Panc1 (cell line): ENCODE results near the gene SHMT1. TPM values are rescaled to one million over a fixed set of nuclear protein-coding genes. Genes with fewer than 3 reads are reported as not detected.

Experiments
- ATAC-seq: fragments of 200-7000 bp; cut with Tn5 transposase; 2 replicates; pipeline ENCODE4 v1.9.1; 2020; ENCODE audit warnings: mild to moderate bottlenecking, moderate library complexity
- BruUV-seq: library from RNA; stranded (reverse); fragments of 400-500 nt; replicated peaks from 2 replicates; lab custom pipeline; 2021; lab: Mats Ljungman, UMichigan
- CTCF ChIA-PET: fragments of 300-600 bp; sonication (Branson Sonifier 250); formaldehyde crosslinking; loops from one replicate; lab custom pipeline; 2022; ENCODE audit warnings: antibody characterized with exemption; lab: Charles Lee
- POLR2A ChIA-PET: fragments of 300-600 bp; sonication (Branson Sonifier 250); formaldehyde crosslinking; loops from one replicate; lab custom pipeline; 2022; ENCODE audit warnings: antibody characterized with exemption; lab: Charles Lee
- DNase-seq: peaks from one replicate; pipeline ENCODE4 v3.0.0-alpha.2; 2010; ENCODE audit warnings: low read depth, low spot score
- H3K27ac ChIP-seq: 2 replicates; pipeline ENCODE4 v1.5.1; 2011; ENCODE audit warnings: mild to moderate bottlenecking, low read length, inconsistent platforms
- H3K27me3 ChIP-seq: fragments of 200-500 bp; sonication (Bioruptor generic); 2 replicates; pipeline ENCODE4 v1.6.0; 2014; ENCODE audit warnings: low read length, inconsistent platforms; ENCODE audit not compliant: control insufficient read depth, insufficient read depth
- H3K36me3 ChIP-seq: fragments of 200-500 bp; sonication (Bioruptor generic); 2 replicates; pipeline ENCODE4 v1.5.1; 2014; ENCODE audit warnings: inconsistent platforms, mild to moderate bottlenecking, low read length, moderate library complexity; ENCODE audit not compliant: control insufficient read depth, insufficient read depth
- H3K4me1 ChIP-seq: 2 replicates; pipeline ENCODE4 v1.5.1; 2011; ENCODE audit warnings: inconsistent platforms, mild to moderate bottlenecking, low read length, moderate library complexity; ENCODE audit not compliant: control insufficient read depth, insufficient read depth
- H3K4me3 ChIP-seq, 2 experiments: 2 replicates each; pipeline ENCODE4 v1.5.1; 2011 to 2012; ENCODE audit warnings: low read depth in 2 of 2, low read length in 2 of 2, mild to moderate bottlenecking in 2 of 2, inconsistent platforms in 1 of 2, moderate library complexity in 1 of 2
- H3K9me3 ChIP-seq: fragments of 200-500 bp; sonication (Bioruptor generic); 2 replicates; pipeline ENCODE4 v1.5.1; 2014; ENCODE audit warnings: low read depth, mild to moderate bottlenecking, inconsistent platforms, low read length, moderate library complexity; ENCODE audit not compliant: control insufficient read depth, insufficient read depth
- POLR2AphosphoS5 ChIP-seq: IDR thresholded peaks from 2 replicates; pipeline ENCODE4 v1.6.1; 2012; ENCODE audit warnings: mild to moderate bottlenecking, low read depth, low read length, moderate library complexity
- SIN3A ChIP-seq: IDR thresholded peaks from 2 replicates; pipeline ENCODE4 v1.6.1; 2012; ENCODE audit warnings: low read depth, mild to moderate bottlenecking, low read length, moderate library complexity, borderline replicate concordance; ENCODE audit not compliant: insufficient read depth
- TCF7L2 ChIP-seq: IDR thresholded peaks from 2 replicates; pipeline ENCODE4 v1.6.1; 2011; ENCODE audit warnings: mild to moderate bottlenecking, low read depth, low read length, inconsistent platforms
- in situ Hi-C: cut with HindIII; loops from 2 replicates; pipeline ENCODE4 v1.10.0; 2016; ENCODE audit warnings: low sequenced_read_pairs, low pct_unique_long_range_greater_than_20kb
- intact Hi-C: fragments of 100-400 bp; cut with micrococcal nuclease; formaldehyde crosslinking; loops from one replicate; pipeline ENCODE4 v1.10.0; 2022; ENCODE audit not compliant: unreplicated experiment
- total RNA-seq: library from RNA; stranded (reverse); gene quantifications from one replicate; pipeline ENCODE4 v1.2.1, GENCODE V29; 2021; ENCODE audit not compliant: unreplicated experiment
- TF ChIP-seq, protein P1 (sequence below): fragments of 450-650 bp; IDR thresholded peaks from 2 replicates; pipeline ENCODE4 v1.5.1; 2017; ENCODE audit warnings: mild to moderate bottlenecking
- TF ChIP-seq, protein P2 (sequence below), 2 experiments: IDR thresholded peaks; 2 replicates each; pipeline ENCODE4 v1.6.1; 2011 to 2012; ENCODE audit warnings: low read depth in 2 of 2, control low read depth in 1 of 2, low read length in 1 of 2, mild to moderate bottlenecking in 1 of 2, moderate library complexity in 1 of 2; ENCODE audit not compliant: insufficient read depth in 1 of 2

SHMT1 gene
- total RNA-seq, 1 experiment from 2014 or later, result 21.7 TPM

DNA sequence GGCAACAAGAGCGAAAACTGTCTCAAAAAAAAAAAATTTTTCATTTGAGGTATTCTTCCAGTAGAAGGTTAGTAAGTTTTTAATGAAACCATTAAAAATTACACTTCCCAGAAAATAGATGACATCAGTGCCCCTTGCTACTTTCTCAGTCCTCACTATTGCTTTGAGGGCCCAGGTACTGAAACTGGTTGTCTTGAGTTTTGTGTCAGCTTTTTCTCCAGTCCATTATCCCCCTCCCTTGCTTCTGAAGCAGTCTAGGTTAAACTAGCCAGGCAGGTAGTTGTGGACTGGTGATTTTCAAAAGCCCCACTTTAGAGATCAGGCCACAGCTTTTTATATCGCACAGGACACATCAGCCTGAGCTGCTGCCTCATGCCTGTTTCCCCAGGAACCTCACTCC is 37.3 kb downstream of the SHMT1 start:
- intact Hi-C loops, result no loop called here

DNA sequence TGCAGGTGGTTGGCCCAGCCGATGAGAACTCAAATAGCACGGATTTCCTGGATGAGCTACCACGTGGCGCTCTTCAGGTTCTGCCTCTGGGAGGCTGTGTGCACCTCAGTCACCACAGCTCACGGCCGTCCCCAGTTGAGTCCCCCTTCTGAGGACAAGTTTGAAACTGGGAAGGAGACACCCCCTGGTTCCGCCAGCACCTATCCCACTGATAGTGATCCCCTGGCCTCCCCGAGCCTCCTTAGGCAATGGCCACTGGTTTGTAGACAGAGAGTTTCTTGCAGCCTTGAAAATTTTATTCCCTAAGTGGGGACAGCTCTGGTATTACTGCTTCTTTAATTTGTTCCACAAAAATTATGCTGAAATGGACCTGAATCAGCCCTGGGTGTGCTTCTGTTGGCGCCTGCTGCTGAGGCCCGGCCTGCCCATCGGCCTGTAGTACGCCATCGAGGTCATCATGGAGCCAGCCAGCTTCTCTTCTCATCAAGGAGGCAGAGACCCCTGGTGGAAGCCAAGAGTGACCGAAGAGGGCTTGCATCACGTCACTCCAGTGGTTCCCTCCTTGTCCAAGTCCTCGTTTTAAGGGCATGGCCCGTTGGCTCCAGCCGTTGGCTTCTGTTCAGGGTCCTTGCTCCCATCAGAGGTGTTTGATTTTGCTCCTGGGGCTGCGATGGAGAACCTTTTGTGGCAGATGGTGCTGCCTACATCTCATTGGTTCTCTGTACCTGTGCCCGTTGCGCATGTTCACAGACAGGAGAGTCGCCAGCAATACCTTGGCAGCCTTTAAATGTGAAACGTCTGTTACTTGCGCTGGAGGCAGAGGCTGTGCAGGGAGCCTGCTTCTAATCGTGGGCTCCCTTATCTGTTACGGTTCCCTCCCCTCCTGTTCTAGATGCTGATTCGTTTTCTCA is 39.0 kb downstream of the SHMT1 start:
- TF ChIP-seq, protein P1, sequence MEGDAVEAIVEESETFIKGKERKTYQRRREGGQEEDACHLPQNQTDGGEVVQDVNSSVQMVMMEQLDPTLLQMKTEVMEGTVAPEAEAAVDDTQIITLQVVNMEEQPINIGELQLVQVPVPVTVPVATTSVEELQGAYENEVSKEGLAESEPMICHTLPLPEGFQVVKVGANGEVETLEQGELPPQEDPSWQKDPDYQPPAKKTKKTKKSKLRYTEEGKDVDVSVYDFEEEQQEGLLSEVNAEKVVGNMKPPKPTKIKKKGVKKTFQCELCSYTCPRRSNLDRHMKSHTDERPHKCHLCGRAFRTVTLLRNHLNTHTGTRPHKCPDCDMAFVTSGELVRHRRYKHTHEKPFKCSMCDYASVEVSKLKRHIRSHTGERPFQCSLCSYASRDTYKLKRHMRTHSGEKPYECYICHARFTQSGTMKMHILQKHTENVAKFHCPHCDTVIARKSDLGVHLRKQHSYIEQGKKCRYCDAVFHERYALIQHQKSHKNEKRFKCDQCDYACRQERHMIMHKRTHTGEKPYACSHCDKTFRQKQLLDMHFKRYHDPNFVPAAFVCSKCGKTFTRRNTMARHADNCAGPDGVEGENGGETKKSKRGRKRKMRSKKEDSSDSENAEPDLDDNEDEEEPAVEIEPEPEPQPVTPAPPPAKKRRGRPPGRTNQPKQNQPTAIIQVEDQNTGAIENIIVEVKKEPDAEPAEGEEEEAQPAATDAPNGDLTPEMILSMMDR, result no peak
- TF ChIP-seq SIN3A (no peak), TCF7L2 (no peak), POLR2AphosphoS5 (no peak)
- TF ChIP-seq, protein P2, sequence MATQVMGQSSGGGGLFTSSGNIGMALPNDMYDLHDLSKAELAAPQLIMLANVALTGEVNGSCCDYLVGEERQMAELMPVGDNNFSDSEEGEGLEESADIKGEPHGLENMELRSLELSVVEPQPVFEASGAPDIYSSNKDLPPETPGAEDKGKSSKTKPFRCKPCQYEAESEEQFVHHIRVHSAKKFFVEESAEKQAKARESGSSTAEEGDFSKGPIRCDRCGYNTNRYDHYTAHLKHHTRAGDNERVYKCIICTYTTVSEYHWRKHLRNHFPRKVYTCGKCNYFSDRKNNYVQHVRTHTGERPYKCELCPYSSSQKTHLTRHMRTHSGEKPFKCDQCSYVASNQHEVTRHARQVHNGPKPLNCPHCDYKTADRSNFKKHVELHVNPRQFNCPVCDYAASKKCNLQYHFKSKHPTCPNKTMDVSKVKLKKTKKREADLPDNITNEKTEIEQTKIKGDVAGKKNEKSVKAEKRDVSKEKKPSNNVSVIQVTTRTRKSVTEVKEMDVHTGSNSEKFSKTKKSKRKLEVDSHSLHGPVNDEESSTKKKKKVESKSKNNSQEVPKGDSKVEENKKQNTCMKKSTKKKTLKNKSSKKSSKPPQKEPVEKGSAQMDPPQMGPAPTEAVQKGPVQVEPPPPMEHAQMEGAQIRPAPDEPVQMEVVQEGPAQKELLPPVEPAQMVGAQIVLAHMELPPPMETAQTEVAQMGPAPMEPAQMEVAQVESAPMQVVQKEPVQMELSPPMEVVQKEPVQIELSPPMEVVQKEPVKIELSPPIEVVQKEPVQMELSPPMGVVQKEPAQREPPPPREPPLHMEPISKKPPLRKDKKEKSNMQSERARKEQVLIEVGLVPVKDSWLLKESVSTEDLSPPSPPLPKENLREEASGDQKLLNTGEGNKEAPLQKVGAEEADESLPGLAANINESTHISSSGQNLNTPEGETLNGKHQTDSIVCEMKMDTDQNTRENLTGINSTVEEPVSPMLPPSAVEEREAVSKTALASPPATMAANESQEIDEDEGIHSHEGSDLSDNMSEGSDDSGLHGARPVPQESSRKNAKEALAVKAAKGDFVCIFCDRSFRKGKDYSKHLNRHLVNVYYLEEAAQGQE (IDR thresholded peaks at IDR 0.05; ENCODE audit: insufficient read depth in 1 of 2, low read depth in 2 of 2, low read length in 1 of 2), result no peak
- Histone ChIP-seq H3K4me1 (no peaks in the 10 kb centered on the region; the same call in 1 of the 2 replicates), H3K9me3 (no peaks in the 10 kb centered on the region), H3K27ac (no peak overlapping the region), H3K36me3 (peaks cover 2% of the 10 kb centered on the region; the same call in 1 of the 2 replicates), H3K27me3 (no peaks in the 10 kb centered on the region), H3K4me3 (no peak overlapping the region)
- BruUV-seq, result no TSS peak
- CTCF ChIA-PET, result no interaction called here
- DNase-seq, result no peak
- in situ Hi-C loops, result no loop called here
- no peak for ATAC-seq
- POLR2A ChIA-PET, result no interaction called here
- intact Hi-C loops, result no loop called here

More for the DNA sequence above, 37.3 kb downstream of the SHMT1 start:
- in situ Hi-C loops, result no loop called here
- ATAC-seq, result no peak
- ChIA-PET POLR2A (no interaction called here), CTCF (no interaction called here)
- Histone ChIP-seq H3K9me3 (no peaks in the 10 kb centered on the region), H3K36me3 (peaks cover 2% of the 10 kb centered on the region; the same call in 1 of the 2 replicates), H3K27me3 (no peaks in the 10 kb centered on the region), H3K4me3 (no peak overlapping the region), H3K27ac (no peak overlapping the region), H3K4me1 (no peaks in the 10 kb centered on the region)
- TF ChIP-seq, protein P1, result no peak
- DNase-seq, result no peak
- BruUV-seq, result no TSS peak
